Measurements from ENCODE around the gene BLMH. TPM values are rescaled to one million over a fixed set of nuclear protein-coding genes. Genes with fewer than 3 reads are reported as not detected.

Gene BLMH
- total RNA-seq, 1 experiment from 2014 or later, result 20.7 TPM

DNA sequence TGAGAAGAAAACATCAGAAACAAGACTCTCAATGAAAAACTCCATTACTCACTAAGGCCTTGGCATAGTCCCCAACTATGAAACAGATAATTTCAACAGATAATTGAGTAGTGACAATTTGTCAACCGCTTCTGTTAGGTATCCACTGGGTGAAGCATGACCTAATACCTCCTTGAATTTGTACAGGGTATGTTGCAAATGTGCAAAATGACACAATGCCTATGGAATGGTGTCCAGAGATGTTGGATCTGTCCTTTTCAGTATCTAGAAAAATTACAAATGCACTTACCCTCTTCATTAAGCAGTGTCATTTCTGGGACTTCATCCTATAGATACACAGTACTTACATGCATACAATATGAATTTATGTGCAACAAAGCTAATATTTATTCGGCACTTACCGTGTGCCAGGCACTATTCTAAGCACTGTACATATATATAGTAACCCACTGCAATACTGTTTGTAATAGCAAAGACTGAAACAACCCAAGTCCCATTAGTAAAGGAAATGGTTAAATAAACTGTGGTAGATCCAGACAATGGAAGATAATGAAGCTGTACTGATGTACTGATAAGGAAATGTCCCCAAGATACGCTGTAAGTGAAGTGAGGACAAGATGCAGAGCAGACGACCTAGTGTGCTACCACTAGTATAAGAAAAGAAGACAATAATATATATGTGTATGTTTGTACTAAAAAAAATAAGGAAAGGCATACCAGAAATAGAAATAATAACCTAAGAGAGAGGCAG lies 34.8 kb downstream of the BLMH start:
- Histone ChIP-seq H3K4me3 (no peak overlapping the region), H3K27me3 (ENCODE audit: insufficient read depth, low read depth) (no peaks in the 10 kb centered on the region), H3K79me2 (ENCODE audit: low read depth) (no peaks in the 10 kb centered on the region), H3K4me1 (replicated peaks; ENCODE audit: insufficient read depth) (no peaks in the 10 kb centered on the region), H3K9me3 (ENCODE audit: insufficient read depth, low read depth) (no peaks in the 10 kb centered on the region), H4K20me1 (ENCODE audit: insufficient read depth) (no peaks in the 10 kb centered on the region), H2AFZ (no peak overlapping the region), H3K36me3 (ENCODE audit: low read depth) (peaks cover 9% of the 10 kb centered on the region; the same call in 1 of the 2 replicates), H3K4me2 (no peak overlapping the region), H3K9me2 (ENCODE audit: insufficient read depth) (no peaks in the 10 kb centered on the region), H3K27ac (no peak overlapping the region), H3F3A (ENCODE audit: insufficient read depth, low read depth) (no peaks in the 10 kb centered on the region)
- CTCF ChIA-PET, result no interaction called here
- BruUV-seq (replicated peaks), result no TSS peak
- DNase-seq, result no peak
- TF ChIP-seq, protein P1, sequence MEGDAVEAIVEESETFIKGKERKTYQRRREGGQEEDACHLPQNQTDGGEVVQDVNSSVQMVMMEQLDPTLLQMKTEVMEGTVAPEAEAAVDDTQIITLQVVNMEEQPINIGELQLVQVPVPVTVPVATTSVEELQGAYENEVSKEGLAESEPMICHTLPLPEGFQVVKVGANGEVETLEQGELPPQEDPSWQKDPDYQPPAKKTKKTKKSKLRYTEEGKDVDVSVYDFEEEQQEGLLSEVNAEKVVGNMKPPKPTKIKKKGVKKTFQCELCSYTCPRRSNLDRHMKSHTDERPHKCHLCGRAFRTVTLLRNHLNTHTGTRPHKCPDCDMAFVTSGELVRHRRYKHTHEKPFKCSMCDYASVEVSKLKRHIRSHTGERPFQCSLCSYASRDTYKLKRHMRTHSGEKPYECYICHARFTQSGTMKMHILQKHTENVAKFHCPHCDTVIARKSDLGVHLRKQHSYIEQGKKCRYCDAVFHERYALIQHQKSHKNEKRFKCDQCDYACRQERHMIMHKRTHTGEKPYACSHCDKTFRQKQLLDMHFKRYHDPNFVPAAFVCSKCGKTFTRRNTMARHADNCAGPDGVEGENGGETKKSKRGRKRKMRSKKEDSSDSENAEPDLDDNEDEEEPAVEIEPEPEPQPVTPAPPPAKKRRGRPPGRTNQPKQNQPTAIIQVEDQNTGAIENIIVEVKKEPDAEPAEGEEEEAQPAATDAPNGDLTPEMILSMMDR (conservative IDR thresholded peaks at IDR 0.05), result no peak
- no peak for TF ChIP-seq EZH2 (IDR thresholded peaks at IDR 0.05; ENCODE audit: low read depth)
- POLR2A ChIA-PET (ENCODE audit: unreplicated experiment), result no interaction called here
- intact Hi-C loops (cut with micrococcal nuclease; ENCODE audit: unreplicated experiment), result no loop called here

DNA sequence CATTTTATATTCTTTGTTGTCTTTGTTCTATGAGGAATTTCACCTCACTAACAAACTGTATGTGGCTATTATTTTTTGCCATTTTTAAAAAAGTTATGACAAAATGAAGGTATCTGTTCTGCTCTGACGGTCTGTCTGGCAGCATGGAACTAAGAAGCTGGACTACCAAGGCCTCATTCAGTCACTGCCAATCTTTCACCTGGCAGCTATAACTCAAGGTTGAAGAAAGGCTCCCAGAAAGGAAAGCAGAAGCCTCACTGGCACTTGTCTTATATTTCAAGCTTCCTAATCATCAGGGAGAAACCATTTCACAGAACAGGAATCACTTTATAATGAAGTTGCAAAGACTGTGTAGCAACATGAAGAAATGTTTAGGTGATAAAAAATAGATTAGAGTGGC lies 37.6 kb downstream of the BLMH start:
- no peak overlapping the region for H2AFZ ChIP-seq
- no peak overlapping the region for H3K4me3 ChIP-seq
- no peaks in the 10 kb centered on the region for H3K79me2 ChIP-seq (ENCODE audit: low read depth)
- no peak overlapping the region for H3K4me2 ChIP-seq
- no TSS peak for BruUV-seq (replicated peaks)
- H4K20me1 ChIP-seq (ENCODE audit: insufficient read depth), result no peaks in the 10 kb centered on the region
- H3F3A ChIP-seq (ENCODE audit: insufficient read depth, low read depth), result no peaks in the 10 kb centered on the region
- DNase-seq, result no peak
- H3K4me1 ChIP-seq (replicated peaks; ENCODE audit: insufficient read depth), result no peaks in the 10 kb centered on the region
- no peaks in the 10 kb centered on the region for H3K27me3 ChIP-seq (ENCODE audit: insufficient read depth, low read depth)
- intact Hi-C loops (cut with micrococcal nuclease; ENCODE audit: unreplicated experiment), result no loop called here
- TF ChIP-seq EZH2 (IDR thresholded peaks at IDR 0.05; ENCODE audit: low read depth), result no peak
- TF ChIP-seq, protein P1 (conservative IDR thresholded peaks at IDR 0.05), result no peak
- H3K27ac ChIP-seq, result no peak overlapping the region
- POLR2A ChIA-PET (ENCODE audit: unreplicated experiment), result interaction anchor here (0.6 kb wide), 1 partner anchor 105 kb away, joined by 3 read pairs; no protein-coding TSS in a partner anchor
- H3K36me3 ChIP-seq (ENCODE audit: low read depth), result 0 out of 2 replicates have a peak, but pooled peaks cover 9% of the 10 kb centered on the region
- CTCF ChIA-PET, result no interaction called here
- no peaks in the 10 kb centered on the region for H3K9me2 ChIP-seq (ENCODE audit: insufficient read depth)
- no peaks in the 10 kb centered on the region for H3K9me3 ChIP-seq (ENCODE audit: insufficient read depth, low read depth)

DNA sequence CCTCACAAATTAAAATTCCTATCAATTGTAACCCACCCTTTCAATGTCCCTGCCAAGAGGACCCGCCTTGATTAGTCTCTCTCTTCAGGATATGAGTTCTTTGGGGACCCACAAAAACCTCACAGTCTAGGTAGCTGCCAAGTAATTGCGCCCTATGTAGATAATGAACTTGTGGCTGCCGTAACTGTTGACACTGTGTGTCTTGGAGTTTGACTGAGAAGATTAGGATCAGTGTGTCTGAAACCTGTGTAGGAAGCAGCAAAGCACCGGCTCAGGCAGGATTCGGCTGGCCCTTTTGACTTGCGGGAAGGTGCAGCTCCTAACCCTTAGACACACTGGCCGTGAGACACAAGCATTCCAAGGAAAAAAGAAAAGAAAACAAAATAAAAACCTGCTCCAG lies 38.4 kb downstream of the BLMH start:
- 0 out of 2 replicates have a peak, but pooled peaks cover 9% of the 10 kb centered on the region for H3K36me3 ChIP-seq (ENCODE audit: low read depth)
- no peaks in the 10 kb centered on the region for H3K9me3 ChIP-seq (ENCODE audit: insufficient read depth, low read depth)
- CTCF ChIA-PET, result no interaction called here
- no peak overlapping the region for H2AFZ ChIP-seq
- no peak for DNase-seq
- BruUV-seq (replicated peaks), result no TSS peak
- no peak overlapping the region for H3K27ac ChIP-seq
- H3K9me2 ChIP-seq (ENCODE audit: insufficient read depth), result no peaks in the 10 kb centered on the region
- H3F3A ChIP-seq (ENCODE audit: insufficient read depth, low read depth), result no peaks in the 10 kb centered on the region
- H4K20me1 ChIP-seq (ENCODE audit: insufficient read depth), result no peaks in the 10 kb centered on the region
- H3K79me2 ChIP-seq (ENCODE audit: low read depth), result no peaks in the 10 kb centered on the region
- intact Hi-C loops (cut with micrococcal nuclease; ENCODE audit: unreplicated experiment), result no loop called here
- no peak for TF ChIP-seq EZH2 (IDR thresholded peaks at IDR 0.05; ENCODE audit: low read depth)
- no peak overlapping the region for H3K4me2 ChIP-seq
- no peaks in the 10 kb centered on the region for H3K27me3 ChIP-seq (ENCODE audit: insufficient read depth, low read depth)
- no peak overlapping the region for H3K4me3 ChIP-seq
- H3K4me1 ChIP-seq (replicated peaks; ENCODE audit: insufficient read depth), result no peaks in the 10 kb centered on the region
- POLR2A ChIA-PET (ENCODE audit: unreplicated experiment), result no interaction called here

Data from PC-9 (cell line).